GM19452 (cell line): ENCODE measurements around the gene NRG2.

Experiments used
- ATAC-seq: cut with Tn5 transposase; IDR thresholded peaks from one replicate; pipeline ENCODE4 v1.9.1; 2021; ENCODE audit not compliant: unreplicated experiment

NRG2 gene

DNA sequence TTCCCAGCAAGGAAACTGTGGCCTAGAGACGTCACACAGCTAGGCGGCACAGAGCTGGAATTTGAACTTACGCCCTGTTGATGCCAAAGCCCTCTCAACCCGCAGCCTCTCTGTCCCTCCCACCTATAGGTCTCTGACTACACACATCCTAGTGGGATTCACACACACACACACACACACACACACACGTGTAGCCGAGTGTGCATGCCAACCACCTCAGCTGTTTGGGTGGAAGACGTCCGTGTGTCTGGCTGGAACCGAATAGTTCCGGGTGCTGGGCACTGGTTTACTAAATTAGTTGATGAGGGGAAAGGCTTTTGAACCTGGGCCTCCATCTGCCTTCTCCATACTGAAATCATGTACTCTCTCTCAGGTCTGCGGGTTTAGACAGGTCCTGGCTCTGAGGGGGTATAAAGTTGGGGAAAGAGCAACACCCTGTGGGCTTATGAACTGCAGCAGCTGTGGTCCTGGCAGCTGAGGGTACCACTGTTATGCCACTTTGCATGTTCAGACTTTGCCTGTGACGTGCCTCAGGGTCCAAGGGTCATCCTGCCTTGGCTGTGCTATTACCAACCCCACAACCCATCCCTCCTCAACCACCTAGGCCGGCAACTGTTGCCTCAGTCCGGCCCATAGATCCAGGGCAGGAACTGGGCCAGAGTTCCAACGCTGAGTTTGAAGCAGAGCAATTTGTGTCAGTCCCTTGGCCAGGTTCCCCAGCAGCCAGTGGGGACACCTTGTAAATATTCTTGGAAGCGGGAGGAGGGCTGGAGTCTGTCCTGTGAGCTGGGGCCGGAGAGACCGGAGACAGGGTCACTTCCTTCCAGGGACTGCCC is 197.0 kb downstream of the NRG2 start:
- ATAC-seq = no peak

DNA sequence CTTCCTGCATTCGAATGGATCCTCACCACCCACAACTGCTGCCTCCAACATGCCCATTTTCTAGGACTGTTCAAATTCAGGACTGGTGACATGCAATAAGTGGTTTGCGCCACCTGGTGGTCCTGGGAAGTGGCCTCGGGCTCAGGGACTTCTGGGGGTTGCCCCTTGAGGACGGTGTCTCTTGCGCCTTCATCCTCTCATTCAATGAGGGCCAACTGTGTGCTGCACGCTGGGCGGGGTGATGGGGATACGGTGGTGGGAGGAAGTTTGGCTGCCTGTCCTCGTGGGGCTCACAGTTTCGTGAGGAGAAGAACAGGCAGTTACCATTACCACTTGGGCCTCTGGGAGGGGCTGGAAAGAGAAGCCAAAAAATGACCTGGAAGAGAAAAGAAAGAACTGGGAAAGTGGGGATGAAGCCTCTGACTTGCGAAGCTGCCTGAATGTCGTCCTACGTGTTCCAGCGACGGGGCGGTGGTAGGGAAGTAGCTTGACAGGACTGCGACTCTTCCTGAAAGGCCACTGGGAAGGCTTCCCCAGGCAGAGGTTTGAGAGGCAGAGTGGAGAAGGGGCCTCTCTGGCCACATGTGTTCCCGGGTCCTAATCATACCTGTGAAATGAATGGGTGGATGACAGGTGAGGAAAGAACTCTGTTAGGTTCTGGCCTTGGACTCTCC is 198.5 kb downstream of the NRG2 start:
- peak; percentile 40 for ATAC-seq

DNA sequence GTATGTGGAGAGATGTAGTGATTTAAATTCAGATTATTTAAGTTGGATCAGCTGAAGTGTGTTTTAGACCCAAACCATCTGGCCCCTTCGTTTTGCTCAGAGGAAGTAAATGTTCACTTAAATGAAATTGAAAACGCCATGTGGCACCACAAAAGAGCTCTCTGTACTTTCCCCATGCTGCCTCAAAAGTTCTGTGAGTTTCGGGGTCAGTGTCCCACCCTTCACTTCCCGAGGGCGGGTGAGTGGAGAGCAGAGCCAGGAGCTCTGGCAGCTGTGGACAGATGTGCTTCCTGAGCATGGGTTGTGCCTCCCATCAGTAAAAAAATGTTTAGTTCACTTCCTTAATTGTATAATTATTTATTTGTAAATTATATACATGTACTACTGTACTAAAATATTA is 199.1 kb downstream of the NRG2 start:
- no peak for ATAC-seq

DNA sequence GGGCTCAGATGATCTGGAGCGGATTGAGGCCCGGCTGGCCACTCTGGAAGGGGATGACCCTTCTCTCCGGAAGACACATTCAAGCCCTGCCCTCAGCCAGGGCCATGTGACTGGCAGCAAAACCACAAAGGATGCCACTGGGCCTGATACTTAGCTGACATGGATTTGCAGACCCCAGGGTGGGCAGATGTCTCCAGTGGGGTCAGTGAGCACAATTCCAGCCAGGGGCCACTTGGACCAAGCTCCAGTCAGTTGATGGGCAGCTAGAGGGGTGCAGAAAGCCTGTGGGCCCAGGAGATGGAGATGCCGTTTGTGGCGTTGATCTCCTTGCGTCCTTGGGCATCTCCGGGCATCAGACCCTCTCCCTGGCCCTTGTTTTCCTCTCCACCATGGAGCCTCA is 200.8 kb downstream of the NRG2 start:
- no peak for ATAC-seq

DNA sequence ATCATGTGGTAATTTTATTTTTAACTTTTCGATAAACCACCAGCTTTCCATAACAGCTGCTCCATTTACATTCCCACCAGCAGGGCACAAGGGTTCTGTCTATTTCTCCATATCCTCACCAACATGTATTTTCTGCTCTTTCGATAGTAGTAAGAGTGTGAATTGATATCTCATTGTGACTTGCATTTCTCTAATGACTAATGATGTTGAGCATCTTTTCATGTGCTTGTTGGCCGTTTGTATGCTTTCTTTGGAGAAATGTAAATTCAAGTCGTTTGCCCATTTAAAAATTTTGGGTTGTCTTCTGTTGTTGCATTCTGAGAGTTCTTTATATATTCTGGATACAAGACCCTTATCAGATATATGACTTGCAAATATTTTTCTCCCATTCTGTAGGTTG is 201.6 kb downstream of the NRG2 start:
- no peak for ATAC-seq

DNA sequence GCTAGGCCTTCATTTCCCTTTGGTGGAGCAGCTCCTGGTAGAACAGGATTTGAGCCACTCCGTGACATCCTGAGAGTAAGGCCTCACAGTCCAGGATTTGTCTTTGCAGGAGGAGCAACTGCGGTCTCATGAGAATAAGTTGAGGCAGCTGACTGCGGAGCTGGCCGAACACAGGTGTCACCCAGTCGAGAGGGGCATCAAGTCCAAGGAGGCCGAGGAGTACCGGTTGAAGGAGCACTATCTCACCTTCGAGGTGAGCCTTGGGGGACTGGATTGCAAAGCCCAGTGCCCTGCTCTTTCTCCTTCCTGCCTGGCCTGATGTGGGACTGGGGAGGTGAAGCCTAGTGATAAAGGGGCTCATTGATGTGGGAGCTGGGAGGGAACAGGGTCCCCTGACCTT is 203.2 kb downstream of the NRG2 start:
- no peak for ATAC-seq

DNA sequence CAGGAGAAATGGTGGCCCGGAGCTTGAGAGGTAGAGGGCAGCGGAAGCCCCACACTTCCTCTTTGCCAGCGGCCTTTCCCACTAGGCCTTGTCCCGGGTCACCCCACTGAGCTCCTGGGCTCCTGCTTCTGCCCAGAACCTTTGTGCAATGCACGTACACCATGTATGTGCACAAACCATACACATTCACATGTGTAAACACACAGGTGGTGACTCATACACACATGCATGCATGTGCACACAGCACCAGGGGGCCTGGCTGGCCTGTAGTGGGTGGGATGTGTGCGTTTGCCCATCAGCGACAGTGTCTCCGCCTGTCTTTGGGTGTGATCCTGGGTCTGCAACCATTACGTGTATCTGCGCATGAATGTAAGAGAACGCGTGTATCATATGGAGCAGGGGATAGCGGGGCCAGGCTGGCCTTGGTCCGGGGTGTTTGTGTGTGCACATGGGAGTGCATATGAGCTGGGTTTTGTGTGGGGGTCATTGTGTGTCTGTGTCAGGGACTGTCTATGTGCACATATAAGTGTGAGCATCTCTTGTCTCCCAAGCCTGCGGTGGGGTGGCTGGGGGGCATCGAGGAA is 203.8 kb downstream of the NRG2 start:
- ATAC-seq = no peak

DNA sequence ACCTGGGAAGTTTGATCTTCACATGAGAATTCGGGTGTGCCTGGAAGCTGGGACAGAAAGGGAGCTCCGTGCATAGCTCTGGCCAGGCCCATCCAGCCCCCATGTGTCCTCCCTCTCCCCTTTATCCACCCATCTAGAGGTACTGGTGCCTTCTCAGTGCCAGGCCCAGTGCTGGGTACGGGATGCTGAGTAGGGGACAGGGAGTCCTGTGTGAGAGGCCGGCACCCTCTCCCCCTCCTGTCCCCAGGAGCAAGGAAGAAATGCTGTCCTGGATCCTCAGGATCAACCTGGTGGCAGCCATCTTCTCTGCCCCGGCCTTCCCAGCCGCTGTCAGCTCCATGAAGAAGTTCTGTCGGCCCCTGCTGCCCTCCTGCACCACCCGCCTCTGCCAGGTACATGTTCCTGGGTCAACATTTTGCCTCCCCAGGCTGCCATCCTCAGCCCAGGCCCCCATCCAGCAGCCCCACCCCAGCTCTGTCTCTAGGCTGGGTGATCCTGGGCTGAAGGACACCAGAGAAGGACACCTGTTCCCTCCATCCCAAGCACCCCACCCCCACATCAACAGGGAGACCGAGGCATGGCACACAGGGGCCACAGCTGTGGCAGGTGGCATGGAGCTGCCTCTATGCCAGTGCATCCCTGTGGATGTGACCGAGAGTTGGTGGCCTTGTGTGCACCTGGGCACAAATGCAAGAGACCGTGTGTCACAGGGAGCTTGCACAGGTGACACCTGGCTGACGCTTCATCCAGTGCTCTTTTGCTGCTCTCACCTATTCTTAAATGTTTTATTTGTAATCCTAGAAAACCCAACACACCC is 204.5 kb downstream of the NRG2 start:
- no peak for ATAC-seq

DNA sequence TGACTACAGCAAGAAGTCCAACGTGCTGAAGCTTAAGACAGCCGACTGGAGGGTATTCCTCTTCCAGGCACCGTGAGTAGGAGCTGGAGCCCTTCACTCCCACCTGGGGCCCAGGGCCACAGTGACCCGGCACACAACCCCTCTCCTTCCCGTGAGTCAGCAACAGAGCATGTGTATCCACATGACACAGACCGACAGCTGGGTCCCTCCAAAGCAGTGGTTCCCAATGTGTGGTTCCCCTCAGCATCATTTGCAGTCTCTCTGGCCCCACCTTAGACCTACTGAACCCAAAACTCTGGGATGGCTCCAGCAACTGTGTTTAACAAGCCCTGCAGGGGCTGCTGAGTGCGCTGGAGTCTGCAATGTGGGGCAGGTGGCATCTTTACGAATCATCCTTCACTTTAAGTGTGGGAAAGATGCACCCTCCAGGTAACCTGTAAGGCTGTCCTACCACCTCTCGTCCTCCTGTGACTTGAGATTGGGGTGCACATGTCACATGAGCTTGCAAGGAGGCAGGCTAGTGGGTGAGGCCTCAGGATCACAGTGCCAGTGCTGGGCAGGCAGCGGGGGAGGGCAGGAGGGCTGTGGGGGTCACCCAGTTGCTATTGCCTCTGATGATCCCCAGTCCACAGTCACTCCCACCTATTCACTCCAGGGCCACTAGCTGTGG is 205.3 kb downstream of the NRG2 start:
- ATAC-seq = no peak

DNA sequence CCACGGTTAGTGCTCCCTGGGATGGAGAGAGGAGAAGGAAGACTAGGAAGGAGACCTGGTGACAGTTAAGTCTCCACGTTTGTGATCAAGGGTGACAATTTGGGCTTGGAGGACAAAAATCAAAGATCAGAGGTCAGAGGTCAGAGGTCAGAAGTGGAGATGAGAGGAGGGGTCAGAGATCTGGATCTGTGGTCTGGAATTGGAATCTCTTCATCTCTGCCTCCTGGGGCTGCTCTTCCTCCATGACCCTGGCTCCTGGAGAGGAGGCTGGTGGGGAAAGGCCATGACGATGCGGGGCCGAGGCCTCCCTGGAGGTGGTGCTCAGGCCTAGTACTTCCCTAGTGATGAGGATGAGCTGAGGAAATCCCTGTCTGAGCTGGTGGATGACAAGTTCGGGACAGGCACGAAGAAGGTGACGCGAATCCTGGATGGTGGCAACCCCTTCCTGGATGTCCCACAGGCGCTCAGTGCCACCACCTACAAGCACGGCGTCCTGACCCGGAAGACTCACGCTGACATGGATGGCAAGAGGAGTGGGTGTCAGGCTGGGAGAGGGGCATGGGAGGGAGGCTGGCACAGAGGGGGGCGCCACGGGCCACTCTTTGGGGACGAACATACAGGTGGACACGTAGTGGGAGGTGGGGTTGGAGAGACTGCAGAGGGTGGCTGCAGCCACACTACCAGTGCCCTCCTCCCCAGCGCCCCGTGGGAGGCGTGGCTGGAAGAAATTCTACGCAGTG is 206.5 kb downstream of the NRG2 start:
- no peak for ATAC-seq

DNA sequence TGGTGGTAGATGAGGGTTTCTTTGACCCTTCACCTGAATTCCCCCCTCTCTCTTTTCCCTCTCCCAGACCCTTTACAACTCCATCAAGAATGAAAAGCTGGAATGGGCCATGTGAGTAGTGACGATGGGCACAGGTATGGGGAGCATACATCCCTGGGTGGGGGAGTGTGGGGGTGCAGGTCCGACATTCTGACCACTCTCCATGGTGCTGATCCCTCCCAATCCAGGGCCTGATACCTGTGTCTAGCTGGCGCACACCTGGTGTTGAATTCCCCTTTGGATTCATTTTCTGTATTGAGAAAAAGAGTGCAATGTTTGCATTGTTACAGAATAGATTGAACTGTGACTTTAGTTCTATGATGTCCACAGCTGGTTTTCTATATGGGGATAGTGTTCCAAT is 207.4 kb downstream of the NRG2 start:
- ATAC-seq = no peak

DNA sequence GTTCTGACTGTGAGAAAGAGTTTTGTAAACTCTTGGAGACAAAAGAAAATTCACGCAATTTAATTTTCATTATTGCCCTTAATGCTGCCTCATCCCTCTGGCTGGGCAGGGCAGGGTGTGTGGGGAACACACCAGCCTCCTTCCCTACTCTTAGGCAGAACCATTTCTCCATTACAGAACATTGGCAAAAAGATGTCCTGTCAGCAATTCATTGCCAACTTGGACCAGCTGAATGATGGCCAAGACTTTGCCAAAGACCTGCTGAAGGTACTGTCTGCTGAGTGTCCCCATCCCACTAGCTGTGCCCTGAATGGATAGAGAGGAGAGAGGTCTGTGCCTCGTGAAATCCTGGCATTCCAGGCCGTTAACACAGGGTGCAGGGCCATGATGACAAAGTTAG is 209.6 kb downstream of the NRG2 start:
- no peak for ATAC-seq

DNA sequence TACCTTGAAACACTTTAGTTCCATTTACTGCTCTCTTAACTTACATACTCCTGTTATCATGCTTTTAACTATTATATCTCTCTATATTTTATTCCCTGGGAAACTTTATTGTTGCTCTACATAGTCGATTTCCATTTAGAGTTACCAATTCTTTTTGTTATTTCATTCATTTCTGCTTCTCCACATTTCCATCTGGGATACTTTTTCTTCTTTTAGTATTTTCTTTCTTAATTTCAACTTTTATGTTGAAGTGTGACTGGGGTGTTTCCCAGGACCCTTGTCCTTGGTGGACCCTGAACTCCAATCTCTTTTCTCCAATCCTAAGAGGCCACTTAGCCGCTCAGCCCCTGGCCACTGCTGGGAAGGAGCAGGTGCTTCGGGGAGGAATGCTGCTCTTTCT is 211.5 kb downstream of the NRG2 start:
- no peak for ATAC-seq

DNA sequence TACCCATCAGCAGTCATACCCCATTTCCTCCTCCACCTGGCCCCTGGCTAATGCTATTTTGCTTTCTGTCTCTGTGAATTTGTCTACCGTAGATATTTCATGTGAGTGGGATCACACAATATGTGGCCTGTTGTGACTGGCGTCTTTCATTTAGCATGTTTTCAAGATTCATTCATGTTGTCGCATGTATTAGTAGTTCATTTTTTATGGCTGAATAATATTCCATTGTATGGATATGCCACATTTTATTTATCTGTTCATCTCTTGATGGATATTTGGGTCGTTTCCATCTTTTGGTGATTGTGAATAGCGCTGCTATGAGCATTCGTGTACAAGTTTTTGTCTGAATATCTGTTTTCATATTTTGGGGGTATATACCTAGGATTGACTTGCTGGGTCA is 213.6 kb downstream of the NRG2 start:
- ATAC-seq = no peak

DNA sequence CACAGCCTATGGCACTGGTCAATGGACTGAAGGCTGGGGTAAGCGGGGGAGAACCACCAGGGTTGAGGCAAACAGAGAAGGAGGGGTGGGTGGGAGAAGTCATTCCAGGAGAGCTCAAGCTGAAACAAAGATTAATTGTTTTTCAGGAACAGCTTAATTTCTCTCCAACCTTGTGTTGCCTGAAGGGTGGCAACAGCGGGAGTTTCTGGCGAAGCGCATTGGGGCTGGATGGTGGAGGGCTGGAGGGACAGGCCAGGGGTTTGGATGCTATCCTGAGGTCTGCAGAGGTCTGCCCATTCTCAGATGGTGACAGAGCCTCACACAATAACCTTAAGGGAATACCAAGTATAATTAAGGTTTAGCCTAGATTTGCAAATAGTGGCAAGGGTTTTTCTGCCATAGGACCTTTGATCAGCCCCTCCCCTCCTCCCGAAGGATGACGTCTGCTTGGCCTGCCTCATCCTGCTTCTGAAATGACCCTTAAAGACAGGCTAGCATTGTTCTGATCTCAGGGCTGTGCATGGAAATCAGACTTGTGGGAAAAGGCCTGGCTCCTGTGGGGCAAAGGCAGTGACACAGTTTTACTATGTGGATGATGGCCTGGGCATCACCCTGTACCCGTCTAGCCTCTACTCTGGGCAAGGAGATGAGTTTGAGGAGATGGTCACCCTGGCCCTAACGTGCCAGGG is 214.7 kb downstream of the NRG2 start:
- ATAC-seq = no peak

DNA sequence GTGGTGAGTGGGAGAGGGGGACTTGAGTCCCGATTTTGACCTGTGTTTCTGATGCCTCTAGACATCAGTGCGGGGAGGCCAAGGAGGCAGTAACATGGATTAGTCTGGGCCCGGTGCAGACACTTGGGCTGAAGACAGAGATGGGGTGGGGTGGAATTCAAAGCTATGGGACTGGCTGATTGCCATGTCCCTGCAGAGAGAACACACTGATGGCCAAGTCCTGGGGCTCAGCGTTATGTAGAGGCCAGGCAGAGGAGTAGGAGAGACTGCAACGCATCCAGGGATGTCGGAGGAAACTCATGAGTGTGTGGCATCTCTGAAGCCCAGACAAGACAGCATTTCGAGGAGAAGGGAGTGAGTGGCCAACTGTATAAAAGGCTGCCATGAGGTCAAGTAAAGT is 217.4 kb downstream of the NRG2 start:
- ATAC-seq = no peak

DNA sequence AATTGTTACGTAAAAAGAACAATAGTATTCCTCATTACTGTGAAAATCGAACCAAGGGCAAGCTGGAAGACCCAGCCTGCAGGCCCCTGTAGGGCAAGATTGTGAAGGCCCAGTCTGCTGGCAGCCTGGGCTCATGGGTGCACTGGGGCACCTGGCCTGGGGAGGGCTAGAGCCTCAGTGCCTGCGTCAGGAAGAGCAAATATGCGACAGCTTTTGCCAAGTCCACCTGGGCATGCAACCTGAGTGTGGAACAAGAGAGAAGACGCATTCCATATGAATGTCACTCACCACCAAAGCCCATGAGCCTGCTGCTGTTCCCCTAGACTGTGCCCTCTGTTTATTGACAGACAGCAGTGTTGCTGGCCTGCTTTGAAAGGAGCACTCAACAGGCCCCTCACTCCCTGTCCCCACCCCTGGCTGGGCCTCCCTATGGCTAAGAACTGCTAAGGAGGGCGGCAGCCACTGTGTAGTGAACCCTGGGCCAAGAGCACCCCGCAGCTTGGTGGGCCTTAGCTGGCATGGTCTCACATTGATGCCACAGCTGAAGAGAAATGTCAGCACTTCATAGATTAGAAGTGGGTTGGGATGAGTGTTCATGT is 219.2 kb downstream of the NRG2 start:
- ATAC-seq = no peak

DNA sequence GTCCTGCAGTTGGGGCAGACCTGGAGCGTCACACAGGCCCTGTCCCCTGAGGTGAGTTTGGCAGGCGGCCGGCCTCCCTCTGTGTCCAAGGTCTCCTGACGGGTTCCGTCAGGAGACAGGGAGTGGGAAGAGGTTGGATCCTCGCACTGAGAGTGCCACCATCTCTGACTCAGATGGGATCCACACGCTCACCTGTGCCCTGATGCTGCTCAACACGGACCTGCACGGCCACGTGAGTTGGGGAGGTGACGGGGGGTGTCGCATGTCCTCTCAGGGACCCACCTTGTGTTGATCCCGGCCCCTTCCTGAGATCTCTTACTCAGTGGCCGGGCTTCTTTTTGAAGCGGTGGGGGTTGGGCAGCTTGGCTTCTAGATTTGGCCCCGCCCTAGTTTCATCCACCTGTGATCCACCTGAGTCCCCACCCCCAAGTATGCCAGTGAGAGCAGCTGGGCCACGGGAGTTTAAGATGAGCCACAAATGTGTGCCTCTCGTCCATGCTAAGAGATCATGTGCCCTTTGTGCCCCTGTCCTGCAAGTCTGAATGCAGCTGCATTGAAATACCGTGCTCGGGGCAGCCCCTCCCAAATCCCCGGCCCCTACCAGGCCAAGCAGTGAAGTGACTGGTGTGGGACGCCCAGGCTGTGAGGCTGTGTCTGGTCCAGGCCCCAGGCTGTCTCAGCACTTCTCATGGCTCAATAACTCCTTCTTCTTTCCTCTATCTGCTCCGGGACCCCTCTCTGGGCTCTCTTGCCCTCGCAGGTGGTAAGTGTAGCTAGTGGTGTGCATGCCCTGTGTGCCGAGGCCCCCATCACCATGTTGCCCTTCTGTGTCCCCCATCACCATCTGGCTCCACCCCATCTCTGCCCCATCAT is 220.3 kb downstream of the NRG2 start:
- ATAC-seq = no peak
